Activated naive CD8-positive, alpha-beta T cell treated with anti-CD3 and anti-CD28 coated beads, Interleukin-2, amount 10 ng/mL, durations not matched to agents 7 days and 5 days (primary cell): Measurements from ENCODE around the gene CDK5RAP2. TPM values are rescaled to one million over a fixed set of nuclear protein-coding genes. Genes with fewer than 3 reads are reported as not detected.

ENCODE experiments used
- ATAC-seq: fragments of 150-1000 bp; cut with Tn5 transposase; one replicate; pipeline ENCODE4 v1.10.0; 2021; ENCODE audit warnings: low read depth, moderate library complexity
- POLR2A ChIA-PET: fragments of 350-600 bp; sonication (Branson Sonifier 250); formaldehyde crosslinking; loops from one replicate; lab custom pipeline; 2021; ENCODE audit warnings: antibody characterized with exemption; lab: Charles Lee
- DNase-seq: peaks from one replicate; pipeline ENCODE4 v3.0.0; 2021
- H3K27ac Mint-ChIP-seq: one replicate; pipeline ENCODE4 v1.8.0; 2022; ENCODE audit warnings: mild to moderate bottlenecking, mixed read lengths
- H3K27me3 Mint-ChIP-seq: one replicate; pipeline ENCODE4 v1.8.0; 2022; ENCODE audit warnings: mild to moderate bottlenecking, moderate library complexity, mixed read lengths
- H3K36me3 Mint-ChIP-seq: one replicate; pipeline ENCODE4 v1.8.0; 2021; ENCODE audit warnings: mild to moderate bottlenecking, mixed read lengths
- H3K4me1 Mint-ChIP-seq: one replicate; pipeline ENCODE4 v1.8.0; 2021; ENCODE audit warnings: mixed read lengths
- H3K4me3 Mint-ChIP-seq: one replicate; pipeline ENCODE4 v1.8.0; 2022; ENCODE audit warnings: mild to moderate bottlenecking, moderate library complexity, mixed read lengths
- H3K9me3 Mint-ChIP-seq: one replicate; pipeline ENCODE4 v1.8.0; 2021; ENCODE audit warnings: mixed read lengths
- total RNA-seq, 2 experiments: library from RNA; stranded (reverse); gene quantifications; one replicate each; pipeline ENCODE4 v1.2.3, GENCODE V29; 2021

CDK5RAP2 gene
- total RNA-seq, 2 experiments from 2014 or later = 113 TPM

- Mint-ChIP-seq H3K4me1 (no peaks in the 10 kb centered on the region), H3K27ac (no peak overlapping the region), H3K4me3 (no peak overlapping the region), H3K9me3 (no peaks in the 10 kb centered on the region), H3K36me3 (peaks cover 17% of the 10 kb centered on the region), H3K27me3 (no peaks in the 10 kb centered on the region)
- ATAC-seq (no peak), DNase-seq (no peak)
- POLR2A ChIA-PET = no interaction called here
Measured at GRCh38 chr9:120412425-120412951, 167.5 kb downstream of the CDK5RAP2 start.

- H3K9me3 Mint-ChIP-seq = no peaks in the 10 kb centered on the region
- H3K4me1 Mint-ChIP-seq = no peaks in the 10 kb centered on the region
- ATAC-seq (no peak), DNase-seq (no peak)
- peaks cover 22% of the 10 kb centered on the region for H3K36me3 Mint-ChIP-seq
- H3K27ac Mint-ChIP-seq = no peak overlapping the region
- H3K27me3 Mint-ChIP-seq = no peaks in the 10 kb centered on the region
- no peak overlapping the region for H3K4me3 Mint-ChIP-seq
- POLR2A ChIA-PET = no interaction called here
Measured at GRCh38 chr9:120411862-120412424, 168.0 kb downstream of the CDK5RAP2 start.

GRCh38 chr9:120410925-120411501, 169.0 kb downstream of the CDK5RAP2 start:
- Mint-ChIP-seq H3K4me3 (no peak overlapping the region), H3K27me3 (no peaks in the 10 kb centered on the region), H3K27ac (no peak overlapping the region), H3K9me3 (no peaks in the 10 kb centered on the region), H3K36me3 (peaks cover 22% of the 10 kb centered on the region), H3K4me1 (no peaks in the 10 kb centered on the region)
- POLR2A ChIA-PET = no interaction called here
- DNase-seq (no peak), ATAC-seq (no peak)

GRCh38 chr9:120408680-120409258, 171.2 kb downstream of the CDK5RAP2 start:
- ATAC-seq = no peak
- no peak overlapping the region for H3K4me3 Mint-ChIP-seq
- no peaks in the 10 kb centered on the region for H3K9me3 Mint-ChIP-seq
- H3K27me3 Mint-ChIP-seq = no peaks in the 10 kb centered on the region
- peaks cover 26% of the 10 kb centered on the region for H3K36me3 Mint-ChIP-seq
- no peak overlapping the region for H3K27ac Mint-ChIP-seq
- peaks cover 2% of the 10 kb centered on the region for H3K4me1 Mint-ChIP-seq
- DNase-seq = no peak
- POLR2A ChIA-PET = no interaction called here

- Mint-ChIP-seq H3K27me3 (no peaks in the 10 kb centered on the region), H3K36me3 (peaks cover 36% of the 10 kb centered on the region), H3K27ac (no peak overlapping the region), H3K4me1 (peaks cover 7% of the 10 kb centered on the region), H3K9me3 (no peaks in the 10 kb centered on the region), H3K4me3 (no peak overlapping the region)
- ATAC-seq (no peak), DNase-seq (no peak)
- POLR2A ChIA-PET = no interaction called here
Measured at GRCh38 chr9:120405860-120406259, 174.1 kb downstream of the CDK5RAP2 start.

GRCh38 chr9:120405134-120405533, 174.8 kb downstream of the CDK5RAP2 start:
- Mint-ChIP-seq H3K4me1 (peaks cover 7% of the 10 kb centered on the region), H3K4me3 (no peak overlapping the region), H3K9me3 (no peaks in the 10 kb centered on the region), H3K36me3 (peaks cover 36% of the 10 kb centered on the region), H3K27ac (no peak overlapping the region), H3K27me3 (no peaks in the 10 kb centered on the region)
- POLR2A ChIA-PET = no interaction called here
- DNase-seq = no peak
- ATAC-seq = no peak

- ATAC-seq = no peak
- no peak overlapping the region for H3K4me3 Mint-ChIP-seq
Measured at GRCh38 chr9:120403543-120403856, 176.5 kb downstream of the CDK5RAP2 start.

GRCh38 chr9:120402741-120403542, 177.0 kb downstream of the CDK5RAP2 start:
- no peaks in the 10 kb centered on the region for H3K27me3 Mint-ChIP-seq
- H3K9me3 Mint-ChIP-seq = no peaks in the 10 kb centered on the region
- H3K27ac Mint-ChIP-seq = no peak overlapping the region
- POLR2A ChIA-PET = no interaction called here
- H3K4me1 Mint-ChIP-seq = peaks cover 7% of the 10 kb centered on the region
- no peak overlapping the region for H3K4me3 Mint-ChIP-seq
- peaks cover 41% of the 10 kb centered on the region for H3K36me3 Mint-ChIP-seq
- ATAC-seq = no peak
- no peak for DNase-seq

More at GRCh38 chr9:120403543-120403856, 176.5 kb downstream of the CDK5RAP2 start:
- POLR2A ChIA-PET = no interaction called here
- Mint-ChIP-seq H3K4me1 (peaks cover 7% of the 10 kb centered on the region), H3K27ac (no peak overlapping the region), H3K27me3 (no peaks in the 10 kb centered on the region), H3K9me3 (no peaks in the 10 kb centered on the region), H3K36me3 (peaks cover 42% of the 10 kb centered on the region)
- DNase-seq = no peak

- ATAC-seq = no peak
- Mint-ChIP-seq H3K27ac (no peak overlapping the region), H3K4me3 (no peak overlapping the region), H3K9me3 (no peaks in the 10 kb centered on the region), H3K4me1 (peaks cover 16% of the 10 kb centered on the region), H3K36me3 (peaks cover 52% of the 10 kb centered on the region), H3K27me3 (no peaks in the 10 kb centered on the region)
- POLR2A ChIA-PET = no interaction called here
- DNase-seq = no peak
Measured at GRCh38 chr9:120399940-120400339, 180.0 kb downstream of the CDK5RAP2 start.

- Mint-ChIP-seq H3K27me3 (no peaks in the 10 kb centered on the region), H3K27ac (no peak overlapping the region), H3K4me1 (peaks cover 24% of the 10 kb centered on the region), H3K4me3 (no peak overlapping the region), H3K36me3 (peaks cover 50% of the 10 kb centered on the region), H3K9me3 (no peaks in the 10 kb centered on the region)
- ATAC-seq = no peak
- POLR2A ChIA-PET = no interaction called here
- DNase-seq = no peak
Measured at GRCh38 chr9:120398286-120398685, 181.7 kb downstream of the CDK5RAP2 start.

- ATAC-seq (no peak), DNase-seq (no peak)
- no peak overlapping the region for H3K27ac Mint-ChIP-seq
- no peaks in the 10 kb centered on the region for H3K27me3 Mint-ChIP-seq
- peaks cover 22% of the 10 kb centered on the region for H3K4me1 Mint-ChIP-seq
- POLR2A ChIA-PET = no interaction called here
- no peaks in the 10 kb centered on the region for H3K9me3 Mint-ChIP-seq
- peaks cover 52% of the 10 kb centered on the region for H3K36me3 Mint-ChIP-seq
- H3K4me3 Mint-ChIP-seq = no peak overlapping the region
Measured at GRCh38 chr9:120397453-120397852, 182.5 kb downstream of the CDK5RAP2 start.

- H3K9me3 Mint-ChIP-seq = no peaks in the 10 kb centered on the region
- peaks cover 53% of the 10 kb centered on the region for H3K36me3 Mint-ChIP-seq
- no peak overlapping the region for H3K27ac Mint-ChIP-seq
- ATAC-seq (no peak), DNase-seq (no peak)
- no peaks in the 10 kb centered on the region for H3K27me3 Mint-ChIP-seq
- peaks cover 22% of the 10 kb centered on the region for H3K4me1 Mint-ChIP-seq
- no peak overlapping the region for H3K4me3 Mint-ChIP-seq
- POLR2A ChIA-PET = no interaction called here
Measured at GRCh38 chr9:120396931-120397330, 183.0 kb downstream of the CDK5RAP2 start.

- DNase-seq (no peak), ATAC-seq (no peak)
- POLR2A ChIA-PET = no interaction called here
- H3K36me3 Mint-ChIP-seq = peaks cover 54% of the 10 kb centered on the region
- no peaks in the 10 kb centered on the region for H3K9me3 Mint-ChIP-seq
- no peaks in the 10 kb centered on the region for H3K27me3 Mint-ChIP-seq
- H3K27ac Mint-ChIP-seq = no peak overlapping the region
- H3K4me3 Mint-ChIP-seq = no peak overlapping the region
- peaks cover 22% of the 10 kb centered on the region for H3K4me1 Mint-ChIP-seq
Measured at GRCh38 chr9:120396418-120396817, 183.5 kb downstream of the CDK5RAP2 start.
